GM21576 (cell line): Measurements from ENCODE around the gene LRRC26.

Experiments used
- ATAC-seq: cut with Tn5 transposase; IDR thresholded peaks from one replicate; pipeline ENCODE4 v1.9.1; 2021; ENCODE audit warnings: mild to moderate bottlenecking, moderate library complexity; ENCODE audit not compliant: unreplicated experiment

The LRRC26 gene

DNA sequence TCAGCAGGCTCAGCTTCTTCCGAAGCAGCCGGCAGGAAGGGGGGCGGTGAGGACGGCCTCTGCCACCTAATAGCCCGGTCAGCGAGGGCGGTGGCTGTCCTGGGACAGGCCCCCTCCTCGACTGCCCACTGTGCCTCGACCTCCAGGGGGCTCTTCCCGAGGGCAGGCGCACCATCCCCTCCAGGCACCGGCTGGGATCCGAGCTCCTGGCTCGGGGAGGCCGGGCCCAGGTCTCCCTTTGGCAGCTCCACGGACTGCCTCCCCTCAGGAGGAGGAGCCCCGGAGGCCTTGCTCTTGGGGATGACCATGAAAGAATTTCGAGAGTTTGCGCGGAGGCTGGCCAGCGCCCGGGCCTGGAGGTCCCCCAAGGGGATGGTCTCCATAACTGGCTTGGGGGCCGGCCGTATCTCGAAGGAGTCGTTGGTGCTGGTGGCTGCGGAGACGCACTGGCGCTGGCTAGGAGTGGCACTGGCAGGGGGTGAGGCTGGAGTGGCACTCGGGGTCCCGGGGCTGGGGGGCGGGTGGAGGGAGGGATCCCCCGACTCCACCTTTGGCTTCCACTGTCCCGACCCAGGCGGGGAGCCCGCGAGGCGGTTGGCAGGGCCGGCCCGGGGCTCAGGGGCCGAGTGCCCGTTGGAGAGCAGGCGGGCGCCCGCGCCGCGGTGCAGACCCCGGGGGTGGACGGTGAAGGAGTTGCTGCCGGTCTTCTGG lies 29.7 kb upstream of the LRRC26 start:
- ATAC-seq, result no peak

DNA sequence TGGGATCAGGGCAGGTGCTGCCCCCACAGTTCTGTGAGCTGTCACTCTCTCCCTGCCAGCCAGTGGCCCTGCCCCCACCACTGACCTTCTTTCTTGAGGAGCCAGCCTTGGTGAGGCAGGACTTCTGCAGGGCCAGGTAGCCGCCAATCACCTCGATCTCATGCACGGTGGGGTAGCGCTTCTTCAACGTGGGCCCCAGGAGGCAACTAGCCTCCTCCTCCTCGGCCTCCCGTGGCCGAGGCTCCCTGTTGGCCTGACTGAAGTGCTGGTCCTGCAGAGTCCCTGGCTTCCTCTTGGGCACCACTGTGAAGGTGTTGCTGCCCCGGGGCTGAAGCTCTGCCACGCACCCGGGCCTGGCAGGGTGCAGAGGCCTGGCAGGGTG lies 29.0 kb upstream of the LRRC26 start:
- ATAC-seq, result no peak

- ATAC-seq, result no peak
Observed at GRCh38 chr9:137198051-137198901, 28.4 kb upstream of the LRRC26 start.

DNA sequence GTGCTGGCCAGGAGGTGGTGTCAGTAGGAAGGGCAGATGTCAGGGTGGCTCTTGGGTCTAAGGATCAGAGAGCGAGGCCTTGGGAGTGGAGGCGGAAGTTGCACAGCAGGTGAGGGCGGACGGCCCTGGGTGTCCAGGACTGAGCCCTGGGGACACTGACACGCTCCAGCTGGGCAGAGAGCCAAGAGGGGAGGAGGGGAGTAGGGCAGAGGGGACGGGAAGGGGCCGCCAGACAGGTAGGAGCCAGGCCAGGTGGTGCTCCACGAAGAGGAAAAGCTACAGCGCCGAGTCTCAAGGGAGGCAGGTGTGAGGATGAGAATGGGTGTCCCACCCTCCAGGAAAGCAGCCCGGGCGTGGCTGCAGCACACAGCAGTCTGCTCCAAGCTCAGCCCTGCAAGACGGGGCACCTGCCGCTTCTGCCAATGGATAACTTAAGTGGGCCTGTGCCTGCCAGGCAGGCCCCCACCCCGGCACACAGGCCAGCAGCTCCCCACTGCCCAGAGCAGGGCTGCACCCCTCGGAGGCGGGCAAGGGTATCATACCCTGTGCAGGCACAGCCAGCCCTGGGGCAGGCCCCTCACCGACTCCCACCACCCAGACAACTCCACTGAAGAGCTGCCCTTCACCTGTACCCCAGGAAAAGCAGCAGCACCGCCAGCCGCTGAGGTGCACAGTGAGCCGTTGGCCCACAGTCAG lies 25.8 kb upstream of the LRRC26 start:
- ATAC-seq, result no peak

DNA sequence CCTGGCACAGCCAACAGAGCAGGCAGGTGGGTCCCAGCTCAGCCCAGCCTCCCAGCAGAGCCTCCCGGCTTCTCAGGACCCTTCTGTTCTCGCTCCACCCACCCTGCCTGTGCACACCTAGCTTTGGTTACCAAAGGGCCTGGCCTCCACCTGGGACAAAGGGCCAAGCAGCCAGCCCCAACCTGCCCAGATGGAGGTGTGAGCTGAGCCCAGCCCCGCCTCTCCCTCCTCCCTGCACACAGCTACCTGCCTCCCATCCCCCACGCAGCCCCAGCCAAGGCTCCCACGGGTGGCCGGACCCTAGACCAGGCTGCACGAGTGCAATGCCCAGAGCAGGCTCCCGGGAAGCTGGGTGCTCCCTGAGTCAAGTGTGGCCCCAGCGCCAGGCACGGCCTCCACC lies 25.1 kb upstream of the LRRC26 start:
- ATAC-seq, result no peak

- ATAC-seq, result no peak
Observed at GRCh38 chr9:137194388-137194787, 24.5 kb upstream of the LRRC26 start.

DNA sequence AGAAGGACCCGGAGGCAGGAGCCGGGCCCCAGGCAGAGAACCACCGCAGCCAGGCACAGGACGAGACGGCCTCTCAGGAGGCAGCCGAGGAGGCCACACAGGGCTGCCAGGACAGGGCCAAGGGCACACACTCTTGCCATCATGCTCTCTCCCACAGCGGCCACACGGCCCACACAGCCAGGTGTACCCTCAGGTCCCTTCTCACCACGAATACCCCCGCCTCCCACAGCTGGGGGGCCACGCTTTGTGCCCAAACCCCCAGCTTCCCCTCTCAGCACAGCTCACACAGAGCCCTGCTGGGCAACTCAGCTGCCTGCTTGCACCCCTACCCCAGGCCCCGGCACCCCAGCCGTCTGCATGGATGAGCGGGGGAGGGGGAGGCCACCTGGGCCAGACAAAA lies 23.9 kb upstream of the LRRC26 start:
- no peak for ATAC-seq

- ATAC-seq, result no peak
Observed at GRCh38 chr9:137192859-137193258, 23.0 kb upstream of the LRRC26 start.

DNA sequence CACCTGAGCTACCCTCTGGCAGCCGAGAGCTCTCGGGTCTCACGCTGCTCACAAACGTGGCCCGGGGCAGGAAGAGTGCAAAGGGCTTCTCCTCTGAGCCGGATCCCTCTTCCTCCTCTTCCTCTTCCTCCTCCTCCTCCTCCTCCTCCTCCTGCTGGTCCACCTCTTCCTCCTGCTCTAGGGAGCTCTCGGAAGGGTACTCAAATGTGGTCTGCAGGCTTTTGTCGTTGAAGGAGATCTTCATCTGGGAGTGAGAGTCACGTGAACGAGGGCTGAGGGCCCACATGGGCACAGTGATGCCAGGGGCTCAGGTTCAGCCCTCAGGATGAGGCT lies 22.6 kb upstream of the LRRC26 start:
- ATAC-seq, result no peak

DNA sequence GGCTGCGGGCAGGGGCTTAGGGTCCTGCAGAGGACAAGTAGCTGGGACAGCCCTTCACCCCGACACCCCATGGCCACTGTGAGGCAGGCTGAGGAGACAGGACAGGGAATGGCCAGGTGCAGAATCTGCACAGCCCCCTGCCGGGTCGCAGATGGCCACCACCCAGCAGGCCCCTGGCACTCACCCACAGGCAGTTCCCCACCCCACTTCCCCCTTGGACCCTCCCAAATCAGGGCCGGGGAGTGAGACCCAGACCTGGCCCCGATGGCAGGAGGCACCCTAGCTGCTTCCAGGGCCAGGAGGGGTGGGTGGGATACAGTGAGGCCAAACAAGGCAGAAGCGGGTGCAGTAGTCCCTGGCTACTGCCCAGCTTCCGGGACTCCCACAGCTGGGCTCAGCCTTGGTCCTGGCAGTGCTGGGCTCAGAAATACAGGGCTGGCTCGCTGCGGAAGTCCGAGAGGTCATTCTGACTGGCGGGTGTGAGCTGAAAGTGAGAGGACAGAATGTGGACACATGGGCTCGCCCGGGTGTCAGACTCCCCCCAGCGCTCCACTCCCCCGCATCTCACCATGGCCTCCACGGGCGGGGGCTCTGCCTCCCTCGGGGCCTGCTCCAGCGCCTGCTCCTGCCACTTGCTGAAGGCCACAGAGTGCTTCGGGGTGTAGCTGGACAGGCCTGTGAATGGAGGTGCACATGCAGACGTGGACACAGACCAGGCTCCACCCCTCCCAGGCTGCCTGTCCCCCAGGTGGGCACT lies 22.0 kb upstream of the LRRC26 start:
- no peak for ATAC-seq

DNA sequence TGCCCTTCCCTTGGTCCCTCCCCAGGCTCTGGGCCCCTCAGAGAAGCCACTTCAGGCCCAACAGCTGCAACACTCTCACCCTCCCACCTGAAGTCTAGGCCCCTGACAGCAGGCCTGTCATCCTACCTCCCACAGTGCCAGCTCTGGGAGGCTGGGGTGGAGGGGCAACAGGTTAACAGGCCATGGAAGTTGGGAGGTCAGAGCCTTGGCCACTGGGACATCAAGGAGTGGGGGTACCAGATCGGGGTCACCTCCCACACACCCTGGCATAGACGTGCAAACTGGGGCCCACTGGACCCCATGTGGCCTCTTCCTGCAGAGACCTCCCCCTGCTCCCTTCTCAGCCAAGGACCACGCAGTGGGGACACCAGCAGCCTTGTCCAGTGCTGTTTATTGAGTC lies 21.4 kb upstream of the LRRC26 start:
- no peak for ATAC-seq

GRCh38 chr9:137190315-137190856 lies 20.5 kb upstream of the LRRC26 start:
- ATAC-seq, result no peak

DNA sequence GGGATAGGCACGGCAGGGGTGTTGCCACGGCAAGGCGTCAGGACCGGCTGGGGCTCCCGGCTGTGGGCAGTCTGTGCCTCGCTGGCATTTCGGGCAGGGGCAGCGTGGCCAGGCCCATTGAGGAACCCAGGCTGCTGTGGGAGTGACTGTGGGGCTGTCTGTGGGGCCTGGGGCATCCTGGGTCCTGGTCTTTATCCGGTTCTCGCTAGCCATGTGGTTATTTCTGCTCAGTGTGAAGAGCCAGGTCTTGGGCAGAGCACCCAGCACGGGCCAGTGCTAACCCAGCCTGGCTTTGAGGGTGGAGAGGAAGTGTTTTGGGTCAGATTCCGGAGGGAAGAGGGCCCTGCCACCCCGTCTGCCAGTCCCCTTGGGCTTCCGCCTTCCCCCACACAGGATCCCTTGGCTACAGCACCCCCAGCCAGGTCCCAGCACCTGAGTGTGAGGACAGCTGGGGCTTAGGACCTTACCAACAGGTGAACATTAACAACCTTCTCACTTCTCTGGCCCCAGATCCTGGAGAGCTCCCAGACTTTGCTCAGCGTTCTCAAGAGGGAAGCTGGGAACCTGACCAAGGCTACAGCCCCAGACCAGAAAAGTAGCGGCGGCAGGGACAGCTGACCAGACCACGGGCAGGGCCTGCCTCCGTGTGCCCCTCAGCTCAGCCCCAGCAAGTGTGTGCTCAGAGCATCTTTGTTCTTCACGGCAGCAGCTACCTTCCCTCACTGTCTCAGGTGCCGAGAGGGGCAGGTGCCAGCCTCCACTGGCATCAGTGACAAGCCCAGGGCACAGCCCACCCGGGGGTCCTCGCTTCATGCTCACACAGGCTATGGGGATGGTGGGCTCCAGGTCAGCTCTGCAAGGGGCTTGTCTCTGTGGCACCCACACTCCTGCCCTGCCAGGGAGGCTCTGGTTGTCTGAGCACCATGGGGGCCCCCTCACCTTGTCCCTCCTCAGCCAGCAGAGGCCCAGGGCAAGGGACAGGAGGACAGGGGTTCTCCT lies 19.7 kb upstream of the LRRC26 start:
- ATAC-seq, result no peak

- peak; percentile 74 for ATAC-seq
Observed at GRCh38 chr9:137188490-137189296, 18.8 kb upstream of the LRRC26 start, which contains the start of the genes ANAPC2 and SSNA1. Gene ANAPC2 (minus strand): TSS chr9:137188560. CDS start chr9:137188532, 28 bp downstream. Gene SSNA1 (plus strand): TSS chr9:137188676. CDS start chr9:137188727, 51 bp downstream.

DNA sequence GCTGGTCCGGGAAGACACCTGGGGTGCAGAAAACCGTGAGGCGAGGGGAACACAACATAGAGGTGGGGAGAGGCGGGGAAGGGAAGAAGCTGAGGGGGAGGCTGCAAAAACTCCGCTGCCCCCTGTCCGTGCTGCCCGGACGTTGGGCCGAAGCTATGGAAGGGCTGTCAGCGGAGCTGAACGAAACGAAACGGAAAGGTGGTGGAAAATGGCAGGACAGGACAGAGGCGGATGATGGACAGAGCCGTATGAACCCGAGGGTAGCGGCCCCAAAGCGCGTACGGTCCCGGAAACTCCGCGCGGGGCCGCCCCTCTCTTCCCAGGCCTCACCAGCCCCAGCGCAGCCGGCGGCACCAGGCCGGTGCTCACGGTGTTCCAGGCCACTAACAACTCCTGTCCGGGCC lies 18.2 kb upstream of the LRRC26 start:
- ATAC-seq, result no peak

DNA sequence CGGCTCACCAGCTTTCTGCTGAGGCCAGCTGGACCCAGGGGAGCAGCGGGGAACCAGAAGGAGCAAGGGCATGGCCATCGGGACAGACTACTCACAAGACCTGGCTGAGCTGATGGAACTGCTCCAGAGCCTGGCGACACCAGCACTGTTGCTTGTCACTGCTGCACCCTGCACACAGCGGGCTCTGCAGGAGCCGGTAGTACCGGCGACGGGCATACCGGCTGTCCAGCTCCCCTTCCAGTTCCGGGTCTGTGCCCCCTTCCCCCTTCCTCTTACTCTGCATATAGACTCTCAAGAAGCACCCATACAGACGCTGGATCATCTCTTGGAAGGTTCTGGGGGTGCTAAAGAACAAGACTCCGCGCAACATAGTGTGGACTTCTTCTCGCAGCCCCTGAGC lies 17.5 kb upstream of the LRRC26 start:
- no peak for ATAC-seq

DNA sequence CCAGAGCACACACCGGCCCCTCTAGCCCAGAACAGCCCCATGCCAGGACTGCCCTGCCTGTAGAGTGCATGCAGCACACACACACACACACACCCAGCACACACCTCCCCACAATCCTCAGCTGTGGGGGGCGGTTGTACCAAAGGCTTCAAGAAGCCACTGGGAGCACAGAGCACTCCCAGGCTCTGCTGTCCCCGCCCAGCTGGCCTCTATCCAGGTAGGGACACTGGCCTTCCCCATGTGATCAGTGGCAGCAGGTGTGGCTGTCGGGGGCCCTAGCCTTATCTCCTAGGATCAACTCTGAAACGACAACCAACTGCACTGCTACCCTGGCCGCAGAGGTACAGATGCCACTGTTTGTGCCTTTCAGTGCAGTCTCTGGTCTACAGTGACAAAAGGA lies 16.5 kb upstream of the LRRC26 start:
- no peak for ATAC-seq

GRCh38 chr9:137185921-137186320 lies 16.1 kb upstream of the LRRC26 start:
- ATAC-seq, result no peak
